ENCODE data around the gene GCNA. TPM values are rescaled to one million over a fixed set of nuclear protein-coding genes. Genes with fewer than 3 reads are reported as not detected.

Gene GCNA
- total RNA-seq, 2 donors from 2014 or later, result 0.48 to 3.0 TPM

- no peak within 1 kb of the TSS for H3K27ac ChIP-seq
- H3K4me1 ChIP-seq, result peaks cover 0 to 16% of the 10 kb centered on the region in 2 donors
- no peak within 1 kb of the TSS for H3K4me3 ChIP-seq
- H3K36me3 ChIP-seq, result peaks cover 6% of the 10 kb centered on the region
- no peak for TF ChIP-seq CTCF (IDR thresholded peaks at IDR 0.05)
- no peaks in the 10 kb centered on the region for H3K27me3 ChIP-seq
- DNase-seq (ENCODE audit: low spot score), result no peak
- no peaks in the 10 kb centered on the region for H3K9me3 ChIP-seq
These were observed 40.1 kb downstream of the GCNA start, which contains the start of gene CXCR3 for GRCh38 chrX:71618303-71618721. TSS of gene CXCR3 (minus strand) at chrX:71618511. CDS start at chrX:71618449, 62 bp downstream.

GRCh38 chrX:71618787-71619186 lies 40.5 kb downstream of the GCNA start:
- no peak overlapping the region for H3K27ac ChIP-seq
- H3K36me3 ChIP-seq, result peaks cover 6% of the 10 kb centered on the region
- DNase-seq (ENCODE audit: low spot score), result no peak
- H3K4me1 ChIP-seq, result peaks cover 0 to 19% of the 10 kb centered on the region in 2 donors
- H3K27me3 ChIP-seq, result no peaks in the 10 kb centered on the region
- H3K4me3 ChIP-seq, result no peak overlapping the region
- H3K9me3 ChIP-seq, result no peaks in the 10 kb centered on the region
- no peak for TF ChIP-seq CTCF (IDR thresholded peaks at IDR 0.05)

- DNase-seq (ENCODE audit: low spot score), result no peak
These were observed 41.0 kb downstream of the GCNA start for GRCh38 chrX:71619193-71619592.

GRCh38 chrX:71619986-71620385 lies 41.7 kb downstream of the GCNA start:
- no peaks in the 10 kb centered on the region for H3K27me3 ChIP-seq

More at GRCh38 chrX:71619193-71619592, 41.0 kb downstream of the GCNA start:
- H3K4me1 ChIP-seq, result peaks cover 0 to 19% of the 10 kb centered on the region in 2 donors
- peaks cover 4% of the 10 kb centered on the region for H3K36me3 ChIP-seq
- H3K9me3 ChIP-seq, result no peaks in the 10 kb centered on the region
- no peaks in the 10 kb centered on the region for H3K27me3 ChIP-seq
- no peak overlapping the region for H3K27ac ChIP-seq
- H3K4me3 ChIP-seq, result no peak overlapping the region
- no peak for TF ChIP-seq CTCF (IDR thresholded peaks at IDR 0.05)

GRCh38 chrX:71621603-71622002 lies 43.4 kb downstream of the GCNA start:
- H3K4me1 ChIP-seq, result peaks cover 0 to 19% of the 10 kb centered on the region in 2 donors
- no peak overlapping the region for H3K4me3 ChIP-seq
- H3K9me3 ChIP-seq, result no peaks in the 10 kb centered on the region
- no peaks in the 10 kb centered on the region for H3K27me3 ChIP-seq
- no peaks in the 10 kb centered on the region for H3K36me3 ChIP-seq
- no peak for TF ChIP-seq CTCF (IDR thresholded peaks at IDR 0.05)
- no peak for DNase-seq (ENCODE audit: low spot score)
- H3K27ac ChIP-seq, result peak overlapping the region in 1 of 2 donors; percentile 23

More at GRCh38 chrX:71619986-71620385, 41.7 kb downstream of the GCNA start:
- Histone ChIP-seq H3K4me1 (peaks cover 0 to 19% of the 10 kb centered on the region in 2 donors), H3K27ac (no peak overlapping the region), H3K36me3 (no peaks in the 10 kb centered on the region), H3K9me3 (no peaks in the 10 kb centered on the region), H3K4me3 (no peak overlapping the region)
- no peak for DNase-seq (ENCODE audit: low spot score)
- TF ChIP-seq CTCF (IDR thresholded peaks at IDR 0.05), result no peak

- DNase-seq (ENCODE audit: low spot score), result no peak
- H3K36me3 ChIP-seq, result no peaks in the 10 kb centered on the region
- H3K27me3 ChIP-seq, result no peaks in the 10 kb centered on the region
These were observed 43.9 kb downstream of the GCNA start for GRCh38 chrX:71622032-71622575.

More at GRCh38 chrX:71622032-71622575, 43.9 kb downstream of the GCNA start:
- TF ChIP-seq CTCF (IDR thresholded peaks at IDR 0.05), result no peak
- H3K4me3 ChIP-seq, result no peak overlapping the region
- no peaks in the 10 kb centered on the region for H3K9me3 ChIP-seq
- peaks cover 0 to 19% of the 10 kb centered on the region in 2 donors for H3K4me1 ChIP-seq
- peak overlapping the region; percentile 46 to 69 for H3K27ac ChIP-seq

Data from right atrium auricular region (tissue), 2 donors.